ENCODE measurements around the gene MRPS9.

DNA sequence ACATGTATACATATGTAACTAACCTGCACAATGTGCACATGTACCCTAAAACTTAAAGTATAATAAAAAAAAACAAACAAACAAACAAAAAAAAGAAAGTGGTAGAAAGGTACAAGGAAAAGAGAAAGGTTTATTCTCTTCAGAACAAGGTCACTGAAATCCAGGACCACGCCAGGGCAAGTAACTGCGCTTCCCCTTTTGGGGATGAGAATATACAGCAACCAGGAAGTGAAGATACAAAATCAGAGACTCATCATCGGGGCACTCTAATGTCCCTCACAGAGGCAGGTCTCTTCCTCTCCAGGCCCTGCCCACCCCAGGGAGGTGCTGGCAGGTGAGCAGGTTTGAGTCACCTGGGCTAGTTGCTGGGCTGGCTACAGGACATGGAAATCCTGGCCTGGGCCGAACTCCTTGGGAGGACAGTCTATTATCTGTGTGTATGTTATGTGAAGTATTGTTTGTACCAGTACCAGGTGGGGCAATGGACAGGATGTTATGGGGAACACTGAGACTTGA, 103.3 kb downstream of the MRPS9 start:
- TF ChIP-seq, protein P1, sequence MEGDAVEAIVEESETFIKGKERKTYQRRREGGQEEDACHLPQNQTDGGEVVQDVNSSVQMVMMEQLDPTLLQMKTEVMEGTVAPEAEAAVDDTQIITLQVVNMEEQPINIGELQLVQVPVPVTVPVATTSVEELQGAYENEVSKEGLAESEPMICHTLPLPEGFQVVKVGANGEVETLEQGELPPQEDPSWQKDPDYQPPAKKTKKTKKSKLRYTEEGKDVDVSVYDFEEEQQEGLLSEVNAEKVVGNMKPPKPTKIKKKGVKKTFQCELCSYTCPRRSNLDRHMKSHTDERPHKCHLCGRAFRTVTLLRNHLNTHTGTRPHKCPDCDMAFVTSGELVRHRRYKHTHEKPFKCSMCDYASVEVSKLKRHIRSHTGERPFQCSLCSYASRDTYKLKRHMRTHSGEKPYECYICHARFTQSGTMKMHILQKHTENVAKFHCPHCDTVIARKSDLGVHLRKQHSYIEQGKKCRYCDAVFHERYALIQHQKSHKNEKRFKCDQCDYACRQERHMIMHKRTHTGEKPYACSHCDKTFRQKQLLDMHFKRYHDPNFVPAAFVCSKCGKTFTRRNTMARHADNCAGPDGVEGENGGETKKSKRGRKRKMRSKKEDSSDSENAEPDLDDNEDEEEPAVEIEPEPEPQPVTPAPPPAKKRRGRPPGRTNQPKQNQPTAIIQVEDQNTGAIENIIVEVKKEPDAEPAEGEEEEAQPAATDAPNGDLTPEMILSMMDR (conservative IDR thresholded peaks at IDR 0.05 in 1 of 2, IDR thresholded peaks at IDR 0.05 in 1 of 2; ENCODE audit: extremely low read depth in 1 of 2, insufficient read depth in 1 of 2, low read depth in 1 of 2, low read length in 2 of 2): no peak
- TF ChIP-seq EZH2 (IDR thresholded peaks at IDR 0.05; ENCODE audit: borderline replicate concordance, low read length): no peak
